Measurements from ENCODE around the gene TCHHL1.

TCHHL1 gene

DNA sequence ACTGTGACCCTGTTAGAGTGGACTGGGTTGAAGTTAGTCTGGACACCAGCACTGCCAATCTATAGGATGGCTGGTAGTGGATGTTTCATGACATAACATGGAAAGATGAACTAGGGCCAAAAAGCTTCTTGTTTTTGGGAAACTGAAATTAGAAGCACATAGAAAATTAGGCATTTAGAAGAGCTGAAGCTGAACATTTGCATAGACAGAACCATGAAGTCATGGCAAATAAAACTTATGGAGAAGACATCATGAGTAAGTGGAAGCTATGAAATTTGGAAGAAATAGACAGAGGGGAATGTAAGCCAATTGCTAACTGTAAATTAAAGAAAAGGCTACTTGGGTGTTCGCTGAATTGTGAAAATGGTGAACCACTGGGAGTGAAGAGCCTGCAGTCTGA lies 49.4 kb downstream of the TCHHL1 start:
- H3K4me3 ChIP-seq (ENCODE audit: low read length) = no peak overlapping the region
- TF ChIP-seq, protein P1, sequence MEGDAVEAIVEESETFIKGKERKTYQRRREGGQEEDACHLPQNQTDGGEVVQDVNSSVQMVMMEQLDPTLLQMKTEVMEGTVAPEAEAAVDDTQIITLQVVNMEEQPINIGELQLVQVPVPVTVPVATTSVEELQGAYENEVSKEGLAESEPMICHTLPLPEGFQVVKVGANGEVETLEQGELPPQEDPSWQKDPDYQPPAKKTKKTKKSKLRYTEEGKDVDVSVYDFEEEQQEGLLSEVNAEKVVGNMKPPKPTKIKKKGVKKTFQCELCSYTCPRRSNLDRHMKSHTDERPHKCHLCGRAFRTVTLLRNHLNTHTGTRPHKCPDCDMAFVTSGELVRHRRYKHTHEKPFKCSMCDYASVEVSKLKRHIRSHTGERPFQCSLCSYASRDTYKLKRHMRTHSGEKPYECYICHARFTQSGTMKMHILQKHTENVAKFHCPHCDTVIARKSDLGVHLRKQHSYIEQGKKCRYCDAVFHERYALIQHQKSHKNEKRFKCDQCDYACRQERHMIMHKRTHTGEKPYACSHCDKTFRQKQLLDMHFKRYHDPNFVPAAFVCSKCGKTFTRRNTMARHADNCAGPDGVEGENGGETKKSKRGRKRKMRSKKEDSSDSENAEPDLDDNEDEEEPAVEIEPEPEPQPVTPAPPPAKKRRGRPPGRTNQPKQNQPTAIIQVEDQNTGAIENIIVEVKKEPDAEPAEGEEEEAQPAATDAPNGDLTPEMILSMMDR (conservative IDR thresholded peaks at IDR 0.05; ENCODE audit: low read length) = no peak

DNA sequence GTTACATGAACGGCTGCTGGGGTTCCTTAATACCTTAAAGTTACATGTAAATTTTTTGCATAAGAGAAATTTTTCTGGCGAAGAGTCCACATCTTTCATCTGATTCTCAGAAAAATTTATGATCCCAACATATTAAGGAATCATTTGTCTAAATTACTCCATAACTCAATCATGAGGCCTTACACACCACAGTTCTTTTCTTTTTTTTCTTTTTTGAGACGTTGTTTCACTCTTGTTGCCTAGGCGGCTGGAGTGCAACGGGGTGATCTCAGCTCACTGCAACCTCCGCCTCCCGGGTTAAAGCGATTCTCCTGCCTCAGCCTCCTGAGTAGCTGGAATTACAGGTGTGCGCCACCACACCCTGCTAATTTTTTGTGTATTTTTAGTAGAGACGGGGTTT lies 50.0 kb downstream of the TCHHL1 start:
- DNase-seq (ENCODE audit: low read depth) = no peak
- H3K4me3 ChIP-seq (ENCODE audit: low read length) = no peak overlapping the region
- TF ChIP-seq, protein P1 (conservative IDR thresholded peaks at IDR 0.05; ENCODE audit: low read length) = no peak

More for the DNA sequence above, 49.4 kb downstream of the TCHHL1 start:
- no peak for DNase-seq (ENCODE audit: low read depth)

DNA sequence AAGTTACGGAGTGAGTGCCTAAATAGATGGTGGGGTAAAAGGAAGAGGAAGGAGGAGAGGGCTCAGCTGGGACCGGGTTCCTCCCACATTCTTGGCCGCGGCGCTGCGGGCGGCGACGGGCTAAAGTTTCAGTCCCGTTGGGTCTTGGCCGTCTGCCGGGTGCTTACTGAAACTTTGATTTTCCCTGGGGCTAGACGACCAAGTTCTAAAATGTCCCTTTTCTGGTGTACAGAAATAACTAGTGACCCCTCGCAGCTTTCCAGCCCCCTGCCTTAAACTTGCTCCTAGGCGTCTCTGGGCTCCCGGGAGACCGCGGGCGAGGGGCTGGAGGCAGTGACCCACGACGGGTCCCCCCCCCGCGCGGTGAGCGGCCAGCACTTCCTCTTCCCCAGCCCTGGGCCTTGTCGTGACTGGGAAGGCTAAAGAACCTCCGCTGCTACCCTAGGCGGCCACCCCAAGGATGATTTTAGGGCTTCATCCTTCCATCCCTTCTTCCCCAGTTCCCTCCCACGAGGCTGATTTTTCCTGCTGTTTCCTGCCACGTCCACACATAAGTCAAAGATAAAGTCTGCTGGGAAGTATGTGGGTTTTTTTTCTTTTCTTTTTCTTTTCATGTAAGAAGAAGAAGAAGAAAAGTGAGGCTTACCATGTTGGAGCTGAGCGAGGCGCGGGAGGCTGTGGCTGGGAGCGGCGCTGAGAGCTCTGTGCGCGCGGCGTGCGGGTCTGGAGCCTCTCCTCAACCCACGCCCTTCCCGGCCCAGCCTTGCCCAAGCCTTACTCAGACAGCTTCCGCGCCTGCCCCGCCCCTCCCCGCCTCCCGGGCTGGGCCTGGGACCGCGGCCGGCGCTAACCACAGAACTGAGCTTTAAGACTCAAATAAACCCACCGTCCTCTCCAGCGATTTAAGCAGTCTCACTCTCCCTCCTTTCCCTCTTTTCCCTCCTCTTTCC lies 52.3 kb downstream of the TCHHL1 start, which contains the start of gene S100A11:
S100A11 (minus strand) TSS at position 738 of the 950 bp plus-strand sequence; CDS start at position 649, 89 bp downstream.
- H3K4me3 ChIP-seq (ENCODE audit: low read length) = peak within 1 kb of the TSS; percentile 97
- TF ChIP-seq, protein P1 (conservative IDR thresholded peaks at IDR 0.05; ENCODE audit: low read length) = 0 out of 2 replicates have a peak, but pooled peaks have one; percentile 1
- DNase-seq (ENCODE audit: low read depth) = peak; percentile 87

DNA sequence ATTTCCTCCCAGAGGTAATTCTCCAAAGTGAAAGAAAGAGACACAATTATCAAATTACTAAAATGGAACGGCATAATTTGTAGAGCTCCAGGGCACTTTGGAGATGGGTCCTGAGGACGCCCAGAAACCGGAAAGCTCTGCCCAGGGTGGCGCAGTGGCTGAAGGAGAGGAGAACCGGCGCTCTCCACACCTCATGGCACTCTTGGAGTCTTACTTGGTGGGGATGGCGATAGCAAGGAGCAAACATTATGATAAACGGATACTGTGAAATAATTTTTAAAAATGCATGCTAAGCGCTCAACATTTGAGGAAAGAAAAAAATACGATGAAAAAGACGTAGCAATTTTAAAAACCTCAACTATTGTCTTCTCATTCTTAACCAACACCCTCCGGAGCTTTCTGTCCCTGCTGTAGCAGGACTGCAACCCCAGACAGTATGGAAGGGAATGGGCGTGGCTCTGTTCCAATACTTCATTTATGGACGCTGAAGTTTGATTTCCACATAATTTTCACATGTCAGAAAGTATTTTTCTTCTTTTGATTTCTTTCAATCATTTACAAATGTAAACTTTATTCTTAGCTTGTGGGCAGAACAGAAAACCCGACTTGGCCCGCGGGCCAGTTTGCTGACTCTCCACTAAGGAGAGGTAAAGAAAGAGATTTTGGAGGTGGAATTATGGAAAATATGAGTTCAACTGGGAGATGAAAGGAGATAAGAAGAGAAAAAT lies 53.2 kb downstream of the TCHHL1 start:
- peak; percentile 31 for DNase-seq (ENCODE audit: low read depth)
- TF ChIP-seq, protein P1 (conservative IDR thresholded peaks at IDR 0.05; ENCODE audit: low read length) = no peak; the same call in 1 of the 2 replicates
- H3K4me3 ChIP-seq (ENCODE audit: low read length) = peak overlapping the region; percentile 97

DNA sequence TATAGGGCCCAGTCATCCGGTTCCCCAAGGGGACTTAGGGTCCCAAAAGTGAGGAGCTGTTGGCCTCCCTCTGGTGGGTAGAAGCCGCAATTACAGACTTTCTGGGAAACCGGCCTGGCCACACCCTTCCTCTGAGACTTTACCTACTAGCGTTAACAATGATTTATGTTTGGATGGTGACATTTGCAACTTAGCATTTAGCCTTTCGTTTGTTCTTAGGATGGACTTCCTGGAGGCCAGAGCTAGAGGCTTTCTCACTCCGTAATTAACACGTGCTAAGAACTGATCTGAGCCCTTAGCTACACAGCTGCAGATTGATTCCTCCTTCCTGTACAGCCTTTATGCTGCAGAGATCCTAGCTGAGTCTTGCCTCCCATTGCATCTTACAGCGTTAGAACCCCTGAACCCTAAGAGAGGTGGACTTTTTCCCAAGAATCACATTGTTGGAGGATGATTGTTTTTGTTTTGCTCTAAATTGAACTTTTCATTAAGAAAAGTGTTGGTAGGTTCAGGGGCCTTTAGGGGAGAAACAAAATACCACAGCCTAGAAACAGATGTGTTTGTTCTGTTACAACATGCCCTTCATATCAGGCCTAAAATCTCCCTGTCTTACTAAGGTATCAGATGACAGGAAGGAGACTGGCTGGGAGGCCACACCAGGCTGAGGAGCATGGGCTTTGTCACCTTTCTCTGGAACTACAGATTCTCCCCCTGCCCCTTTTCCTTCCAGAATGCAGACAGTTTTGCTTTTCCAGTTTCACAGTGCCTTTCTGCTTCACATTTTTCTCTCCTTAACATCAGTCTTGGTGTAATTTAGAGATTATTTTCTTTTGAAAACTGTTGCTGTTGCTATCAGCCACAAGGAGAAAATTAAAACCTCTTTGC lies 54.0 kb downstream of the TCHHL1 start:
- TF ChIP-seq, protein P1 (conservative IDR thresholded peaks at IDR 0.05; ENCODE audit: low read length) = peak; percentile 76
- peak overlapping the region; percentile 97 for H3K4me3 ChIP-seq (ENCODE audit: low read length)
- DNase-seq (ENCODE audit: low read depth) = peak; percentile 76

DNA sequence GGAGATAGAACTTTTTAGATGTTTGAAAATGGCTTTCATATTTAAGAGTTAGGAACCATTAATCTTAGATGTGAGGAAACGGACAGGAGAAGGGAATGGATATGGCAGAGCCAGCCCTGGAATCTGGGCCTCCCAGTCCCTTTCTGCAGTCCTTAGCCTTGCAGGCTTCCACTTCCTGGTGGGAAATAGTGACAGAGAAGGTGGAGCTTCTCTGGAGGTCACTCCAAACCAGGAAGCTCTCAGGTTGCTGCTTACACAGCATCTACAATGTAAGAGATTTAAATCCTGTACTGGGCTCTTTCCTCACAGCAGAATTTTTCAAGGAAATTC lies 54.6 kb downstream of the TCHHL1 start:
- H3K4me3 ChIP-seq (ENCODE audit: low read length) = peak overlapping the region; percentile 97
- no peak for DNase-seq (ENCODE audit: low read depth)
- TF ChIP-seq, protein P1 (conservative IDR thresholded peaks at IDR 0.05; ENCODE audit: low read length) = no peak

Data from AG10803 (cell line).